Stomach (tissue), 4 donors: ENCODE measurements around the gene CLEC2D.

Source experiments
- CTCF ChIP-seq, 7 experiments: fragments of 450-650 bp in 4 of 7; fragments of 200-600 bp in 3 of 7; sonication (generic) in 3 of 7; IDR thresholded peaks; one replicate each; pipeline ENCODE4 v1.5.1; 2016 to 2019; ENCODE audit warnings: antibody characterized with exemption in 7 of 7, control low read depth in 2 of 7, mild to moderate bottlenecking in 1 of 7
- EP300 ChIP-seq: sonication (generic); formaldehyde crosslinking; IDR thresholded peaks from one replicate; pipeline ENCODE4 v1.6.1; 2017; ENCODE audit warnings: antibody characterized with exemption
- POLR2A ChIP-seq, 4 donors: fragments of 450-650 bp; IDR thresholded peaks; one replicate each; pipeline ENCODE4 v1.6.1; 2016; ENCODE audit warnings: antibody characterized with exemption in 4 of 4, control low read depth in 2 of 4, mild to moderate bottlenecking in 1 of 4, moderate library complexity in 1 of 4

GRCh38 chr12:9740106-9740750 lies 70.7 kb downstream of the CLEC2D start:
- TF ChIP-seq CTCF (IDR thresholded peaks at IDR 0.05) (no peak), POLR2A (IDR thresholded peaks at IDR 0.05) (no peak), EP300 (no peak)
